ENCODE results near the gene DBH. TPM values are rescaled to one million over a fixed set of nuclear protein-coding genes. Genes with fewer than 3 reads are reported as not detected.

The DBH gene
- total and polyA plus RNA-seq, 8 donors, result 0.08 to 2.2 (median 1.3) TPM

- ATAC-seq, result no peak
- peak in 1 of 4 donors; percentile 63 for DNase-seq
- Histone ChIP-seq H3K27me3 (no peaks in the 10 kb centered on the region), H3K4me1 (peaks cover 5 to 17% of the 10 kb centered on the region in 2 donors), H3K27ac (no peak overlapping the region), H3K36me3 (no peaks in the 10 kb centered on the region), H3K4me3 (no peak overlapping the region), H3K9me3 (no peaks in the 10 kb centered on the region)
- TF ChIP-seq CTCF (IDR thresholded peaks at IDR 0.05), result no peak
- intact Hi-C loops (cut with DNase I), result no loop called here
Measured at GRCh38 chr9:133679056-133679455, 42.9 kb downstream of the DBH start.

GRCh38 chr9:133679466-133680061 lies 43.4 kb downstream of the DBH start:
- no peak overlapping the region for H3K27ac ChIP-seq
- ATAC-seq, result no peak

GRCh38 chr9:133680250-133680975 lies 44.2 kb downstream of the DBH start:
- no peaks in the 10 kb centered on the region for H3K9me3 ChIP-seq
- no peak for TF ChIP-seq CTCF (IDR thresholded peaks at IDR 0.05)
- peaks cover 10 to 25% of the 10 kb centered on the region in 2 donors for H3K4me1 ChIP-seq
- intact Hi-C loops (cut with DNase I), result no loop called here
- no peak overlapping the region for H3K27ac ChIP-seq
- no peaks in the 10 kb centered on the region for H3K27me3 ChIP-seq
- DNase-seq, result peak in 1 of 4 donors; percentile 62
- H3K4me3 ChIP-seq, result no peak overlapping the region
- no peak for ATAC-seq
- no peaks in the 10 kb centered on the region for H3K36me3 ChIP-seq

More at GRCh38 chr9:133679466-133680061, 43.4 kb downstream of the DBH start:
- H3K36me3 ChIP-seq, result no peaks in the 10 kb centered on the region
- H3K9me3 ChIP-seq, result no peaks in the 10 kb centered on the region
- TF ChIP-seq CTCF (IDR thresholded peaks at IDR 0.05), result no peak
- peak in 2 of 4 donors; percentile 56 to 71 for DNase-seq
- H3K27me3 ChIP-seq, result no peaks in the 10 kb centered on the region
- intact Hi-C loops (cut with DNase I), result no loop called here
- no peak overlapping the region for H3K4me3 ChIP-seq
- peaks cover 10 to 22% of the 10 kb centered on the region in 2 donors for H3K4me1 ChIP-seq

GRCh38 chr9:133680976-133681657 lies 45.0 kb downstream of the DBH start:
- Histone ChIP-seq H3K9me3 (no peaks in the 10 kb centered on the region), H3K27me3 (no peaks in the 10 kb centered on the region), H3K4me3 (no peak overlapping the region), H3K27ac (no peak overlapping the region), H3K36me3 (no peaks in the 10 kb centered on the region), H3K4me1 (peaks cover 10 to 25% of the 10 kb centered on the region in 2 donors)
- ATAC-seq, result no peak
- peak in 1 of 4 donors; percentile 63 for DNase-seq
- TF ChIP-seq CTCF (IDR thresholded peaks at IDR 0.05), result no peak
- intact Hi-C loops (cut with DNase I), result no loop called here
